ENCODE measurements around the gene BFSP2. TPM values are rescaled to one million over a fixed set of nuclear protein-coding genes. Genes with fewer than 3 reads are reported as not detected.

Gene BFSP2
- total RNA-seq = 1 to 10 TPM in 6 of 7 donors, not detected in 1; 1.5 to 4.1 (median 2.7) TPM
- polyA plus RNA-seq = 10 to 100 TPM in 2 of 3 donors, 1 to 10 TPM in 1; 8.6 to 52.5 (median 15.9) TPM
- long read RNA-seq, donor 1 = 0 reads
- long read RNA-seq, donor 2 = 0 reads

DNA sequence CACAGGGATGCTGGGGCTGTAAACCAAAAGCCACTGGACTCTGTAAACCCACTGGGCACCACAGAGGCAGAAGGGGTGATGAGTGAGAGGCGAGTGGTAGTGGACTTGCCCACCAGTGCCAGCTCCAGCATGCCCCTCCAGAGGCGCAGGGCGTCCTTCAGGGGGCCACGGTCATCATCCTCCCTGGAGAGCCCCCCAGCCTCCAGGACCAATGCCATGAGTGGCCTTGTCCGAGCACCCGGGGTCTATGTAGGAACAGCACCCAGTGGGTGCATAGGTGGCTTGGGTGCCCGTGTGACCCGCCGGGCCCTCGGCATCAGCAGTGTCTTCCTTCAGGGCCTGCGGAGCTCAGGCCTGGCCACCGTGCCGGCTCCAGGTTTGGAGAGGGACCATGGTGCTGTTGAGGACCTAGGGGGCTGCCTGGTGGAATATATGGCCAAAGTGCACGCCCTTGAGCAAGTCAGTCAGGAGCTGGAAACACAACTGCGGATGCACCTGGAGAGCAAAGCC, at the start of gene BFSP2:
Gene BFSP2, plus strand, starts transcription at position 51 of the 510 bp plus-strand sequence. Its CDS starts 28 bp downstream, at position 79.
- TF ChIP-seq POLR2AphosphoS5 (IDR thresholded peaks at IDR 0.05) = no peak
- no peak for TF ChIP-seq POLR2A (IDR thresholded peaks at IDR 0.05)
- no peak for TF ChIP-seq CTCF (IDR thresholded peaks at IDR 0.05 in 8 of 11, conservative IDR thresholded peaks at IDR 0.05 in 3 of 11)
- no peak within 1 kb of the TSS for H3K4me3 ChIP-seq
- intact Hi-C loops (cut with DNase I; ENCODE audit: low total_unique reads) = no loop called here
- WGBS, 5 donors = 92 to 97% (median 97%) methylated on average over 12 to 15 of the region's 15 CpGs
- no peaks in the 10 kb centered on the region for H3K4me1 ChIP-seq
- no peaks in the 10 kb centered on the region for H3K36me3 ChIP-seq
- peak; percentile 62 for DNase-seq
- H3K9me3 ChIP-seq = no peaks in the 10 kb centered on the region
- H3K27me3 ChIP-seq (replicated peaks in 1 of 7) = no peaks in the 10 kb centered on the region
- no peak within 1 kb of the TSS for H3K27ac ChIP-seq

GRCh38 chr3:133354721-133355120, 45.1 kb upstream of the BFSP2 start:
- intact Hi-C loops (cut with DNase I; ENCODE audit: low total_unique reads) = no loop called here
- H3K4me3 ChIP-seq = no peak overlapping the region
- H3K9me3 ChIP-seq = peaks cover 0 to 11% (median 8%) of the 10 kb centered on the region in 8 donors
- no peaks in the 10 kb centered on the region for H3K36me3 ChIP-seq
- no peaks in the 10 kb centered on the region for H3K4me1 ChIP-seq
- H3K27me3 ChIP-seq (replicated peaks in 1 of 7) = peaks cover 0 to 11% (median 0%) of the 10 kb centered on the region in 7 donors
- TF ChIP-seq POLR2AphosphoS5 (IDR thresholded peaks at IDR 0.05) (no peak), CTCF (IDR thresholded peaks at IDR 0.05 in 8 of 11, conservative IDR thresholded peaks at IDR 0.05 in 3 of 11) (no peak), POLR2A (IDR thresholded peaks at IDR 0.05) (no peak)
- no peak for DNase-seq
- H3K27ac ChIP-seq = no peak overlapping the region
- WGBS, 5 donors = 72 to 90% (median 87%) methylated on average over 4 of the region's 4 CpGs

DNA sequence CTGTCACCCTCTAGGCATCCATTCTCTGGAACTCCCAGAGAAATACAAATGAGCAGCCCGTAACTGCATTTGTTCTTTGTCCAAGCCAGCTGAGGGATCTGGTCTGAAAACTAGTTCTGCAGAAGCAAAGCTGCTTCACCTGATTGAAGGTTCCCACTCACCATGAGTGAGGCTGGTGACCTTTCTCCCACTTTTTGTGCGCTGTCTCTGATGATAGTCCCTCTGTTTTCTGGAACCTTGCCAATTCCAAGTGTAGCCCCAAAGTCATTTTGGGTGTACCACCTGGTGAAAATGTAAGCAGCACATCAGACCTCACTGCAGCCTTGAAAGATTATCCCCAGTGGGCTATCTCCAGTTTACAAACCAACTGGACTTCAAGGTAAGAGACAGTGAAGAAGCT, 39.4 kb upstream of the BFSP2 start:
- intact Hi-C loops (cut with DNase I; ENCODE audit: low total_unique reads) = no loop called here
- WGBS, 5 donors = 86 to 97% (median 96%) methylated on average over 2 of the region's 2 CpGs
- Histone ChIP-seq H3K27ac (no peak overlapping the region), H3K4me3 (no peak overlapping the region), H3K27me3 (replicated peaks in 1 of 7) (no peaks in the 10 kb centered on the region), H3K36me3 (no peaks in the 10 kb centered on the region), H3K9me3 (peaks cover 0 to 11% (median 8%) of the 10 kb centered on the region in 8 donors), H3K4me1 (no peaks in the 10 kb centered on the region)
- no peak for DNase-seq
- TF ChIP-seq POLR2AphosphoS5 (IDR thresholded peaks at IDR 0.05) = no peak
- TF ChIP-seq POLR2A (IDR thresholded peaks at IDR 0.05) = no peak
- TF ChIP-seq CTCF (IDR thresholded peaks at IDR 0.05 in 8 of 11, conservative IDR thresholded peaks at IDR 0.05 in 3 of 11) = no peak

GRCh38 chr3:133361011-133361410, 38.8 kb upstream of the BFSP2 start:
- H3K4me1 ChIP-seq = no peaks in the 10 kb centered on the region
- H3K4me3 ChIP-seq = no peak overlapping the region
- H3K27ac ChIP-seq = no peak overlapping the region
- H3K36me3 ChIP-seq = no peaks in the 10 kb centered on the region
- no peak for DNase-seq
- peaks cover 0 to 10% (median 7%) of the 10 kb centered on the region in 8 donors for H3K9me3 ChIP-seq
- TF ChIP-seq POLR2A (IDR thresholded peaks at IDR 0.05) (no peak), POLR2AphosphoS5 (IDR thresholded peaks at IDR 0.05) (no peak), CTCF (IDR thresholded peaks at IDR 0.05 in 8 of 11, conservative IDR thresholded peaks at IDR 0.05 in 3 of 11) (no peak)
- 76 to 96% (median 92%) methylated on average over 2 of the region's 2 CpGs for WGBS, 5 donors
- intact Hi-C loops (cut with DNase I; ENCODE audit: low total_unique reads) = no loop called here
- H3K27me3 ChIP-seq (replicated peaks in 1 of 7) = no peaks in the 10 kb centered on the region
